HL-60 (cell line): Measurements from ENCODE around the gene STRIP1.
A peak's percentile ranks its signal among the peaks of the same experiment; 100 is the strongest.

Experiments used
- GABPA ChIP-seq: IDR thresholded peaks from 2 replicates; pipeline ENCODE4 v1.6.1; 2012; ENCODE audit warnings: low read depth
- POLR2AphosphoS5 ChIP-seq: IDR thresholded peaks from 2 replicates; pipeline ENCODE4 v1.6.1; 2012; ENCODE audit warnings: low read depth
- SPI1 ChIP-seq: IDR thresholded peaks from 2 replicates; pipeline ENCODE4 v1.6.1; 2012; ENCODE audit warnings: low read depth, mild to moderate bottlenecking, borderline replicate concordance
- TF ChIP-seq, protein P1 (sequence below): IDR thresholded peaks from one replicate; pipeline ENCODE4 v1.5.1; 2011; ENCODE audit warnings: low read length, control low read depth, inconsistent platforms; ENCODE audit not compliant: insufficient read depth
- TF ChIP-seq, protein P2 (sequence below): IDR thresholded peaks from 2 replicates; pipeline ENCODE4 v1.6.1; 2012; ENCODE audit warnings: low read depth; ENCODE audit not compliant: insufficient replicate concordance

GRCh38 chr1:110060034-110060661 is 25.7 kb downstream of the STRIP1 start:
- TF ChIP-seq, protein P1, sequence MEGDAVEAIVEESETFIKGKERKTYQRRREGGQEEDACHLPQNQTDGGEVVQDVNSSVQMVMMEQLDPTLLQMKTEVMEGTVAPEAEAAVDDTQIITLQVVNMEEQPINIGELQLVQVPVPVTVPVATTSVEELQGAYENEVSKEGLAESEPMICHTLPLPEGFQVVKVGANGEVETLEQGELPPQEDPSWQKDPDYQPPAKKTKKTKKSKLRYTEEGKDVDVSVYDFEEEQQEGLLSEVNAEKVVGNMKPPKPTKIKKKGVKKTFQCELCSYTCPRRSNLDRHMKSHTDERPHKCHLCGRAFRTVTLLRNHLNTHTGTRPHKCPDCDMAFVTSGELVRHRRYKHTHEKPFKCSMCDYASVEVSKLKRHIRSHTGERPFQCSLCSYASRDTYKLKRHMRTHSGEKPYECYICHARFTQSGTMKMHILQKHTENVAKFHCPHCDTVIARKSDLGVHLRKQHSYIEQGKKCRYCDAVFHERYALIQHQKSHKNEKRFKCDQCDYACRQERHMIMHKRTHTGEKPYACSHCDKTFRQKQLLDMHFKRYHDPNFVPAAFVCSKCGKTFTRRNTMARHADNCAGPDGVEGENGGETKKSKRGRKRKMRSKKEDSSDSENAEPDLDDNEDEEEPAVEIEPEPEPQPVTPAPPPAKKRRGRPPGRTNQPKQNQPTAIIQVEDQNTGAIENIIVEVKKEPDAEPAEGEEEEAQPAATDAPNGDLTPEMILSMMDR = peak; percentile 98
- TF ChIP-seq, protein P2, sequence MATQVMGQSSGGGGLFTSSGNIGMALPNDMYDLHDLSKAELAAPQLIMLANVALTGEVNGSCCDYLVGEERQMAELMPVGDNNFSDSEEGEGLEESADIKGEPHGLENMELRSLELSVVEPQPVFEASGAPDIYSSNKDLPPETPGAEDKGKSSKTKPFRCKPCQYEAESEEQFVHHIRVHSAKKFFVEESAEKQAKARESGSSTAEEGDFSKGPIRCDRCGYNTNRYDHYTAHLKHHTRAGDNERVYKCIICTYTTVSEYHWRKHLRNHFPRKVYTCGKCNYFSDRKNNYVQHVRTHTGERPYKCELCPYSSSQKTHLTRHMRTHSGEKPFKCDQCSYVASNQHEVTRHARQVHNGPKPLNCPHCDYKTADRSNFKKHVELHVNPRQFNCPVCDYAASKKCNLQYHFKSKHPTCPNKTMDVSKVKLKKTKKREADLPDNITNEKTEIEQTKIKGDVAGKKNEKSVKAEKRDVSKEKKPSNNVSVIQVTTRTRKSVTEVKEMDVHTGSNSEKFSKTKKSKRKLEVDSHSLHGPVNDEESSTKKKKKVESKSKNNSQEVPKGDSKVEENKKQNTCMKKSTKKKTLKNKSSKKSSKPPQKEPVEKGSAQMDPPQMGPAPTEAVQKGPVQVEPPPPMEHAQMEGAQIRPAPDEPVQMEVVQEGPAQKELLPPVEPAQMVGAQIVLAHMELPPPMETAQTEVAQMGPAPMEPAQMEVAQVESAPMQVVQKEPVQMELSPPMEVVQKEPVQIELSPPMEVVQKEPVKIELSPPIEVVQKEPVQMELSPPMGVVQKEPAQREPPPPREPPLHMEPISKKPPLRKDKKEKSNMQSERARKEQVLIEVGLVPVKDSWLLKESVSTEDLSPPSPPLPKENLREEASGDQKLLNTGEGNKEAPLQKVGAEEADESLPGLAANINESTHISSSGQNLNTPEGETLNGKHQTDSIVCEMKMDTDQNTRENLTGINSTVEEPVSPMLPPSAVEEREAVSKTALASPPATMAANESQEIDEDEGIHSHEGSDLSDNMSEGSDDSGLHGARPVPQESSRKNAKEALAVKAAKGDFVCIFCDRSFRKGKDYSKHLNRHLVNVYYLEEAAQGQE = no peak
- TF ChIP-seq GABPA = no peak
- TF ChIP-seq POLR2AphosphoS5 = no peak
- TF ChIP-seq SPI1 = no peak
